ENCODE measurements around the gene CRLF1.
"Not testable (repeated sequence)": the region's sequence is repeated elsewhere in the genome, so short reads cannot be mapped to it uniquely, and the experiment has no call there.

The CRLF1 gene

GRCh38 chr19:18592732-18593131 is 13.9 kb downstream of the CRLF1 start:
- DNase-seq (ENCODE audit: low read depth) = not testable (repeated sequence)

- no peak for DNase-seq (ENCODE audit: low read depth)
Measured at GRCh38 chr19:18591735-18592385, 14.7 kb downstream of the CRLF1 start.

- peak; percentile 83 for DNase-seq (ENCODE audit: low read depth)
Measured at GRCh38 chr19:18590273-18591272, 16.0 kb downstream of the CRLF1 start.

GRCh38 chr19:18589380-18590272 is 17.0 kb downstream of the CRLF1 start:
- peak; percentile 50 for DNase-seq (ENCODE audit: low read depth)

GRCh38 chr19:18588611-18589379 is 17.8 kb downstream of the CRLF1 start, which contains the start of gene REX1BD:
Gene REX1BD, plus strand, starts transcription at chr19:18588798. Its CDS starts 4 bp downstream, at chr19:18588802.
- peak; percentile 57 for DNase-seq (ENCODE audit: low read depth)

- no peak for DNase-seq (ENCODE audit: low read depth)
Measured at GRCh38 chr19:18587962-18588610, 18.5 kb downstream of the CRLF1 start.

- no peak for DNase-seq (ENCODE audit: low read depth)
Measured at GRCh38 chr19:18587561-18587960, 19.0 kb downstream of the CRLF1 start.

- DNase-seq (ENCODE audit: low read depth) = no peak
Measured at GRCh38 chr19:18586306-18586705, 20.3 kb downstream of the CRLF1 start.

GRCh38 chr19:18580311-18580710 is 26.3 kb downstream of the CRLF1 start:
- DNase-seq (ENCODE audit: low read depth) = no peak

- DNase-seq (ENCODE audit: low read depth) = no peak
Measured at GRCh38 chr19:18577365-18577914, 29.2 kb downstream of the CRLF1 start.

- no peak for DNase-seq (ENCODE audit: low read depth)
Measured at GRCh38 chr19:18576383-18576782, 30.2 kb downstream of the CRLF1 start.

GRCh38 chr19:18574691-18575291 is 31.8 kb downstream of the CRLF1 start:
- no peak for DNase-seq (ENCODE audit: low read depth)

GRCh38 chr19:18571564-18572344 is 34.8 kb downstream of the CRLF1 start, which contains the start of gene UBA52:
Gene UBA52, plus strand, starts transcription at chr19:18571857. Its CDS starts 1,444 bp downstream, at chr19:18573301.
- peak; percentile 93 for DNase-seq (ENCODE audit: low read depth)

GRCh38 chr19:18568367-18568766 is 38.2 kb downstream of the CRLF1 start:
- no peak for DNase-seq (ENCODE audit: low read depth)

- DNase-seq (ENCODE audit: low read depth) = no peak
Measured at GRCh38 chr19:18566953-18567352, 39.6 kb downstream of the CRLF1 start.

GRCh38 chr19:18562086-18562485 is 44.5 kb downstream of the CRLF1 start:
- DNase-seq (ENCODE audit: low read depth) = no peak

- no peak for DNase-seq (ENCODE audit: low read depth)
Measured at GRCh38 chr19:18559685-18560084, 46.9 kb downstream of the CRLF1 start.

- no peak for DNase-seq (ENCODE audit: low read depth)
Measured at GRCh38 chr19:18558604-18559003, 48.0 kb downstream of the CRLF1 start.

GRCh38 chr19:18558202-18558555 is 48.4 kb downstream of the CRLF1 start:
- no peak for DNase-seq (ENCODE audit: low read depth)
